Parathyroid adenoma (tissue), 2 donors: ENCODE results near the gene UPF1.

Experiments
- H2AFZ ChIP-seq: fragments of 300-600 bp; sonication (generic); one replicate; pipeline ENCODE4 v1.7.0; 2017; ENCODE audit warnings: antibody characterized with exemption, mild to moderate bottlenecking
- H3K27ac ChIP-seq: fragments of 300-600 bp; sonication (generic); one replicate; pipeline ENCODE4 v1.7.0; 2017
- H3K27me3 ChIP-seq: fragments of 300-600 bp; sonication (generic); one replicate; pipeline ENCODE4 v1.7.0; 2017; ENCODE audit warnings: low read length; ENCODE audit not compliant: control insufficient read depth, insufficient read depth
- H3K36me3 ChIP-seq: fragments of 300-600 bp; sonication (generic); one replicate; pipeline ENCODE4 v1.7.0; 2017; ENCODE audit warnings: low read length; ENCODE audit not compliant: control insufficient read depth, insufficient read depth
- H3K4me1 ChIP-seq: fragments of 300-600 bp; sonication (generic); one replicate; pipeline ENCODE4 v1.7.0; 2017; ENCODE audit warnings: control low read depth
- H3K4me2 ChIP-seq: fragments of 300-600 bp; sonication (generic); one replicate; pipeline ENCODE4 v1.7.0; 2017; ENCODE audit warnings: low read length
- H3K4me3 ChIP-seq: fragments of 300-600 bp; sonication (generic); one replicate; pipeline ENCODE4 v1.7.0; 2017; ENCODE audit warnings: low read depth, low read length
- H3K79me2 ChIP-seq: fragments of 300-600 bp; sonication (generic); one replicate; pipeline ENCODE4 v1.7.0; 2017; ENCODE audit warnings: control low read depth
- H3K9ac ChIP-seq: fragments of 300-600 bp; sonication (generic); one replicate; pipeline ENCODE4 v1.7.0; 2017; ENCODE audit warnings: mild to moderate bottlenecking
- H3K9me3 ChIP-seq: fragments of 300-600 bp; sonication (generic); one replicate; pipeline ENCODE4 v1.7.0; 2017; ENCODE audit warnings: low read length; ENCODE audit not compliant: control insufficient read depth
- CTCF ChIP-seq: fragments of 300-600 bp; sonication (generic); IDR thresholded peaks from one replicate; pipeline ENCODE4 v1.7.0; 2017; ENCODE audit warnings: antibody characterized with exemption, mild to moderate bottlenecking
- donor health status: primary hyperparathyroidism.

UPF1 gene

GRCh38 chr19:18858906-18859646 lies 27.3 kb downstream of the UPF1 start:
- H3K9ac ChIP-seq = no peak overlapping the region
- no peak overlapping the region for H3K4me2 ChIP-seq
- no peaks in the 10 kb centered on the region for H3K4me1 ChIP-seq
- H3K79me2 ChIP-seq = peaks cover 65% of the 10 kb centered on the region
- H3K9me3 ChIP-seq = no peaks in the 10 kb centered on the region
- no peaks in the 10 kb centered on the region for H3K27me3 ChIP-seq
- no peak overlapping the region for H3K27ac ChIP-seq
- H3K4me3 ChIP-seq = no peak overlapping the region
- no peak overlapping the region for H2AFZ ChIP-seq
- no peak for TF ChIP-seq CTCF
- no peaks in the 10 kb centered on the region for H3K36me3 ChIP-seq

GRCh38 chr19:18859676-18860301 lies 28.0 kb downstream of the UPF1 start:
- Histone ChIP-seq H3K27me3 (no peaks in the 10 kb centered on the region), H3K36me3 (no peaks in the 10 kb centered on the region), H3K4me3 (no peak overlapping the region), H3K4me1 (no peaks in the 10 kb centered on the region), H3K4me2 (no peak overlapping the region), H2AFZ (no peak overlapping the region), H3K9ac (no peak overlapping the region), H3K27ac (no peak overlapping the region), H3K9me3 (no peaks in the 10 kb centered on the region), H3K79me2 (peaks cover 62% of the 10 kb centered on the region)
- no peak for TF ChIP-seq CTCF

DNA sequence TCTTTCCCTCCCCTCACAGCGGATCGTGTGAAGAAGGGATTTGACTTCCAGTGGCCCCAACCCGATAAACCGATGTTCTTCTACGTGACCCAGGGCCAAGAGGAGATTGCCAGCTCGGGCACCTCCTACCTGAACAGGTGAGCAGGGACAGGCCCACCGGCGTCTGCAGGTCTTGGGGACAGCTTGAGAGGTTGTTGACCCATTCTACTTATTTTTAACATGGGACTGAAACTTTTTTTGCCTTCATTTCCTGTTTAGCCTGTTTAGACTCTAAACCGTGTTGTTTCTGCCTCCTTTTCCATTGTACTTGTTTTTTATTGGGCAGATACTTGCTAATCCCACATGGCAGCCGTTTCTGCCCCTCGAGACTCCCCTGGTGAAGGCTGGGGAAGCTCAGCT lies 28.5 kb downstream of the UPF1 start:
- Histone ChIP-seq H3K36me3 (no peaks in the 10 kb centered on the region), H2AFZ (no peak overlapping the region), H3K4me2 (no peak overlapping the region), H3K79me2 (peaks cover 59% of the 10 kb centered on the region), H3K9ac (no peak overlapping the region), H3K4me3 (no peak overlapping the region), H3K27ac (no peak overlapping the region), H3K27me3 (no peaks in the 10 kb centered on the region), H3K4me1 (no peaks in the 10 kb centered on the region), H3K9me3 (no peaks in the 10 kb centered on the region)
- no peak for TF ChIP-seq CTCF

DNA sequence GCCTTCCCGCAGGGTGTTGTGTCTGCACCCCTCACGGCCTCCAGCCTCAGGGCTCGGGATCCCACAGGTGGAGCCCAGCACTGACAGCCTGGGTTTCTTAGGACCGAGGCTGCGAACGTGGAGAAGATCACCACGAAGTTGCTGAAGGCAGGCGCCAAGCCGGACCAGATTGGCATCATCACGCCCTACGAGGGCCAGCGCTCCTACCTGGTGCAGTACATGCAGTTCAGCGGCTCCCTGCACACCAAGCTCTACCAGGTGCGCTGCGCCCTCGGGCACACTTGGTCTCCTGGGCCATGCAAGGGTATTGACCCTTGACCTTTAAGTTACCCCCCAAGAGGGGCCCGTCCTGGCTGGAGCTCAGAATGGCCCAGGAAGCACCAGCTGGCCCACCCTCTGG lies 29.0 kb downstream of the UPF1 start:
- Histone ChIP-seq H3K9me3 (no peaks in the 10 kb centered on the region), H3K36me3 (no peaks in the 10 kb centered on the region), H3K4me3 (no peak overlapping the region), H3K27me3 (no peaks in the 10 kb centered on the region), H3K4me2 (no peak overlapping the region), H3K9ac (no peak overlapping the region), H3K27ac (no peak overlapping the region), H3K79me2 (peaks cover 58% of the 10 kb centered on the region), H2AFZ (no peak overlapping the region), H3K4me1 (no peaks in the 10 kb centered on the region)
- no peak for TF ChIP-seq CTCF

DNA sequence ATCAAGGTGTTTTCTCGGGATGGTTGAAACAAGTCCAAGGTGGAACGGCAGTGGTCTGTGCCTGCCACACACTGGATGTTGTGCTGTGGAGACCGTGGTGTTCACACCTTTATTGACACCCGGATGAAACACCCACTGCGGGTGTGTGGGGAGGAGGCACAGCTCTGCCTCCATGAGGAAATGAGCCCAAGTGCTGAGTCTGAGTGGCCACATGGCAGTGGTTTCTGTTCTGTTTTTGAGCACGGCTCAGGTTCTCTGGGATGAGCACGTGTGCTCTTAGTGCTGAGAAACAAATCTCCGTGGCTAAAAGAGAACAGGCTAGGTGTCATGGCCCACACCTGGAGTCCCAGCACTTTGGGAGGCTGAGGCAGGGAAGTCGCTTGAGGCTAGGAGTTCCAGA lies 29.5 kb downstream of the UPF1 start:
- no peak overlapping the region for H3K4me2 ChIP-seq
- H3K4me3 ChIP-seq = no peak overlapping the region
- no peaks in the 10 kb centered on the region for H3K9me3 ChIP-seq
- H3K27ac ChIP-seq = no peak overlapping the region
- no peak for TF ChIP-seq CTCF
- H3K9ac ChIP-seq = no peak overlapping the region
- H3K4me1 ChIP-seq = no peaks in the 10 kb centered on the region
- no peak overlapping the region for H2AFZ ChIP-seq
- H3K79me2 ChIP-seq = peaks cover 53% of the 10 kb centered on the region
- H3K36me3 ChIP-seq = no peaks in the 10 kb centered on the region
- H3K27me3 ChIP-seq = no peaks in the 10 kb centered on the region
